GM18507 (cell line): ENCODE results near the gene FAR2.
"Not testable (repeated sequence)": the region's sequence is repeated elsewhere in the genome, so short reads cannot be mapped to it uniquely, and the experiment has no call there.

Experiments used
- DNase-seq: peaks from one replicate; pipeline ENCODE4 v3.0.0; 2011; ENCODE audit warnings: low read depth; ENCODE audit not compliant: insufficient read length; ENCODE audit errors: extremely low spot score
- FAIRE-seq: peaks from 2 replicates; lab custom pipeline; 2011; peaks lifted over from hg19 to GRCh38; lab: Jason Lieb, UNC

Gene FAR2

GRCh38 chr12:29150462-29150861, 1.4 kb downstream of the FAR2 start:
- DNase-seq (no peak), FAIRE-seq (no peak)

DNA sequence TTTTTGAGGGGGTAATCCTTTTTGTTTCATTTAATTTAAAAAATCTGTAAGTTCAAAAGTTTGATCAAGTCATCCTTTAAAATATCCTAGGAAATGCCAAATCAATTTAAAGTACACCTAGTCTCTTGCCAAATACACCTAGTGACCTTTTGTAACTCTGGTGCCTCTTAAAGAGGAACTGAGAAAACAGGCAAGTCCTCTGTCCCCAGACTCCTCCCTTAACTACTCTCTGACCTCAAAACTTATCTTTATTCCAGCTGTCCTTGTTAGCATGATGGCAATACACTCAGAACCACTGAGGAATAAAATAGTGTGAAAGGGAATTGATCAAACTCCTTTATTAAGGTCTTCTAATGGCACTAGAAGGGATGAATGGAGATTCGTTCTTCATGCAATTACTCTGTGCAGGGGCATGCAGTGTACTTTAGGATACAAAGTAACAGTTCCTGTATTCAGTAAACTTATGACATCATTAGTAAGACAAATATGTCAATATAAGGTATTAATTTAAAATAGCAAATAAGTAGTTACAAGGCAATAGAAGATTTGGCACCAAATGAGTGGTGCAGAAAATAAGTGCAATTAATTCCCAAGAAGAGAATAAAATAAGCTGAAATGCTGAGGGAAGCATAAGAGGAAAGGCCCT, 3.3 kb downstream of the FAR2 start:
- DNase-seq: no peak

DNA sequence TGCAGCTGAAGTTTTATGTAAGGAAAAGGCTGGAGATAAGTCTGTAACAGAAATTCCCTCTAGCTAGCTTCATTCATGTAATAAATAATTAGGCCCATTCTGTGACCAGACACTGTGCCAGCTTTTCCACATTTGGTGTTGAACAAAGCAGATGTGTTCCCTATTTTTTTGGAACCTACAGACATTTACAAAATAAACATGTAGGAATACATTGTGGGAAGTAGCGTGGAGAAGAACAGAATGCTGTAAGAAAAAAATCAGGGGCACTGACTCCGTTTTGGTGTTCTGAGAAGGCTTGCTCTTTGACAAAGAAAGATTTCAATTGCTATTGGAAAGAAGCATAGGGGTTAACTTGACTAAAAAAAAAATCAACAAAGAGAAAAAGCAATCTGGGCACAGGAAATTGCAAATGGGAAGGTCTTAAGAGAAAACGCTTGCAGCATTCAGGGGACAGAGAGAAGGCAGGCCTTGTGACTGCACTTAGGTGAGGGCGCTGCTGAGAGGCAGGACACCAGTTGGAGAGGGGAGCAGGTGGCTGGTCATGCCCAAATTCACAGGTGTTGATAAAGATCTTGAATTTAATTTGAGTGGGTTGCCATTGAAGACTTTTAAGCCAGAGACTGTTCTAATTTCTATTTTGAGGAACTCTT, 4.0 kb downstream of the FAR2 start:
- no peak for DNase-seq
- FAIRE-seq: no peak

More for the DNA sequence above, 3.3 kb downstream of the FAR2 start:
- peak; percentile 86 for FAIRE-seq

GRCh38 chr12:29155079-29155478, 6.0 kb downstream of the FAR2 start:
- no peak for DNase-seq
- no peak for FAIRE-seq

GRCh38 chr12:29157486-29157946, 8.4 kb downstream of the FAR2 start:
- FAIRE-seq: no peak

DNA sequence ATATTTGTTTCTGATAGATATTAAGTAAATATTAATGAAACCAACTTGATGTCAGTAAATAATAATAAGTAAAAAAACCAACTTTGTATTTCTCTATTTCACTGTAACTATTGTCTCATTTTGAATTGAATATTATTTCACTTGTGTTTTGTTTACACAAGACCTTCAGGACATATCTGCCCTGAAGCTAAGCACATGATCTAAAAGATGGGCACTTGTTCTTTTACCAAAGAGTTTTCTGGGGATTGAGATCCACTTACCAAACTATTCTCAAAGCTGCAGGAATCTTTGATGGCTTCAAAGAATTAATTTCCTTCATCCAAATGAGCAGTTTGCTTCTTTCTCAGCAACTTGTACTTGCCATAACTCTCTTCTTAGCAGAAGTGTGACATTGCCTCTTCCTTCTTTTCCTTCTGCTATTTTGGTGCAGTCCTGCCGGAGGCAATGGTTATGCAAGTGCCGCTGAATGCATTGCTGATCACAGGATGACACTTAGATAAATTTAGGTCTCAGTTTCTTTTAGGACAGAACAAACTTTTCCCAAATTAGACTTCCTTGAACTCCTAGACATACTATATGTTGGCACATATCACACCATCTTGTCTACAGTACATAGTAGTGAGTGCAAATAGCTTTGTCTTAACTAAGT, 9.2 kb downstream of the FAR2 start:
- no peak for FAIRE-seq
- no peak for DNase-seq

More at GRCh38 chr12:29157486-29157946, 8.4 kb downstream of the FAR2 start:
- DNase-seq: no peak

GRCh38 chr12:29159661-29160060, 10.6 kb downstream of the FAR2 start:
- FAIRE-seq (no peak), DNase-seq (no peak)

DNA sequence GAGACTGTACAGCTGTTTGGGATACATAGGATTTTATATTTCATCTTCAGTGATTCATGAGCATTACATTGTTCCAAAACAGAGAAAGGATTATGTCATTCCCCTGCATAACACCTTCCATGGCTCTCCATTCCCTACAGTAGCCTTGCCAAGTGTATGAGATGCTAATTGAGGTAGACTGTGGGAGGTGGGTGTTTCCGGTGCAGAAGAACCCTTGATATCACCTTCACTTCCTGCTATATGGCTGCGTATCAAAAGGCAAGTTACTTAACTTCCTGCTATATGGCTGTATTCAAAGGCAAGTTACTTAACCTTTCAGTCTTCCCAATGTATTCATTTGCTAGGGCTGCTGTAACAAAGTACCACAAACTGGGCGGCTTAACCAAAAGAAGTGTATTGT, 11.2 kb downstream of the FAR2 start:
- no peak for FAIRE-seq
- no peak for DNase-seq

GRCh38 chr12:29163146-29163545, 14.1 kb downstream of the FAR2 start:
- FAIRE-seq (no peak), DNase-seq (no peak)

GRCh38 chr12:29164477-29165393, 15.7 kb downstream of the FAR2 start:
- FAIRE-seq (peak; percentile 82), DNase-seq (peak; percentile 43)

DNA sequence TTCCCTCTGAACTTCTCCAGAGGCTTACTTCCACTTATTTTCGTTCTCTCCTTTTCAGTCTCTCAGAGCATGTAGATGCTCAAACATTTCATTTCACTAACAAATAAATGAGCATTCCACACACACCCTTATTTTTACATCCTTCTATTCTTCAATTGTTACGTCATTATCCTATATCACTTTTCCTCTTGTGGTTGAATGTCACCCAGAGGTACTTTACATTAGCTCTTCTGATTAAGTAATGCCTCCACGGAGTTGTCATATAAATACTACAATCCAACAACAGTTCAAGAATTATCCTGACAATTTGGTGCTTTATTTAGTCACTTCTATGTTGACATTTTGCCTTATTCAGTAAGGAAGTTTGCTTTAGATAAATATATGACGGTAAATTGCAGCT, 18.4 kb downstream of the FAR2 start:
- FAIRE-seq (no peak), DNase-seq (no peak)

DNA sequence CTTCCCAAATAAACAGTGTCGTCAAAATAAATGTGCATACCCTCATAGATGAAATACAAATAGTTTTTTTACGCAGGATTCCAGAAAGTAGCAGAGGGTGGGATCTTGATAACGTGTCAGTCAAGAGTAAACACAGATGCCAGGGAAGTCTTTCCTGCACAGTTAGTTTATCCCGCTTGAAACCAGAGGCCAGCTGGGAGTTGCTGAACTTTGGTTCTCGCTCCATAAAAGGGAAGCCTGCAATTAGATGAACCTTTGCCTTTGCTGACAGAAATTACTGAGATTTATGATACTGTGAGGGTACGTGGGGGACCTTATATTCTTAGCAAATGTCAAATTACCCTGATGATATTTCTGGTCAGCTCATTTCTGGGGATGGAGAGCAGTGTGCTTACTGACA, 18.9 kb downstream of the FAR2 start:
- FAIRE-seq (no peak), DNase-seq (no peak)

GRCh38 chr12:29169978-29170377, 20.9 kb downstream of the FAR2 start:
- FAIRE-seq, DNase-seq: not testable (repeated sequence)

DNA sequence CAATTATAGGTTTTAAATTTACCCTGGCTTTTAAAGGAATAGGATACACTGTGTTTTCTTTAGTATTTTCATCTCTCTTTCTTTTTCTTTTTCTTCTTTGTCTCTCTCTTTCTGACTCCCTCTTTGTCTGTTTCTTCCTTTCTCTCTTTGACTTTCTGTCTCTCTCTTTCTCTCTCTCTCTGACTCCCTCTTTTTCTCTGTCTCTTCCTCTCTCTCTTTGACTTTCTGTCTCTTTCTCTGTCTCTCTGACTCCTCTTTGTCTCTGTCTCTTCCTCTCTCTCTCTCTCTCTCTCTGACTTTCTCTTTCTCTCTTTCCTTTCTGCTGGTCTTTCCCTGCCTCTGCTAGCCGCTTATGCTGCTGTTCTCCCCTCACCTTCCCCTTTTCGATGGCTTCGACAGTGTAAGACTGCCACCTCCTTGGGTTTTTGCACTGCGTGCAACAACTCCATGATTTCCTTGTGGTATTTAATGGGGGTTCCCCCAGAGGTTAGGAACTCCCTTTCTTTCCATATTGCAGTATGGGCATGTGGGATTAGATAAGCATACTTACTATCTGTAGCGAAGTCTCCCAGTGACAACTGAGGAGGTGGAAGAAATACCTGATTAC, 21.5 kb downstream of the FAR2 start:
- not testable (repeated sequence) for FAIRE-seq, DNase-seq

DNA sequence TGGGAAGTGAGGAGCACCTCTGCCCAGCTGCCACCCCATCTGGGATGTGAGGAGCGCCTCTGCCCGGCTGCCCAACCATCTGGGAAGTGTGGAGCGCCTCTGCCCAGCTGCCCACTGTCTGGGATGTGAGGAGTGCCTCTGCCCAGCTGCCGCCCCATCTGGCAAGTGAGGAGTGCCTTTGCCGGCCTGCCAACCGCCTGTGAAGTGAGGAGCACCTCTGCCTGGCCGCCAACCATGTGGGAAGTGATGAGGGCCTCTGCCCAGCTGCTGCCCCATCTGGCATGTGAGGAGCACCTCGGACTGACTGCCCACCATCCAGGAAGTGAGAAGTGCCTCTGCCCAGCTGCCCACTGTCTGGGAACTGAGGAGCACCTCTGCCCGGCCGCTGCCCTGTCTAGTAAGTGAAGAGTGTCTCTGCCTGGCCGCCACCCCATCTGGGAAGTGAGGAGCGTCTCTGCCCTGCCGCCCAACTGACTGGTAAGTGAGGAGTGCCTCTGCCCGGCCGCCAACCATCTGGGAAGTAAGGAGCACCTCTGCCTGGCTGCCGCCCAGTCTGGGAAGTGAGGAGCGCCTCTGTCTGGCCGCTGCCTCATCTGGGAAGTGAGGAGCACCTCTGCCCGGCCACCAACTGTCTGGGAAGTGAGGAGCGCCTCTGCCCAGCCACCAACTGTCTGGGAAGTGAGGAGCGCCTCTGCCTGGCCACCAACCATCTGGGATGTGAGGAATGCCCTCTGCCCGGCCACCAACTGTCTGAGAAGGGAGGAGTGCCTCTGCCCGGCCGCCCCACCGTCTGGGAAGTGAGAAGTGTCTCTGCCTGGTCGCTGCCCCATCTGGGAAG, 22.6 kb downstream of the FAR2 start:
- DNase-seq (no peak), FAIRE-seq (no peak)

- DNase-seq: no peak
- FAIRE-seq: no peak
Observed at GRCh38 chr12:29176941-29177340, 27.9 kb downstream of the FAR2 start.

DNA sequence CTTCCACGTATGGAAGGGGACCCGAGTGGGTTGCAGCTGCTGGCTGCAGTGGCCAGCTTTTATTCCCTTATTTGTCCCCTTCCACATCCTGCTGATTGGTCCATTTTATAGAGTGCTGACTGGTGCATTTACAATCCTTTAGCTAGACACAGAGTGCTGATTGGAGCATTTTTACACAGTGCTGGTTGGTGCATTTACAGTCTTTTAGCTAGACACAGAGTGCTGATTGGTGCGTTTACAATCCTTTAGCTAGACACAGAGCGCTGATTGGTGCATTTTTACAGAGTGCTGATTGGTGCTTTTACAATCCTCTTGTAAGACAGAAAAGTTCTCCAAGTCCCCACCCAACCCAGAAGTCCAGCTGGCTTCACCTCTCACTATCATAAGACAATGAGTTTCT, 33.2 kb downstream of the FAR2 start:
- FAIRE-seq, DNase-seq: not testable (repeated sequence)

- FAIRE-seq: no peak
Observed at GRCh38 chr12:29187756-29188155, 38.7 kb downstream of the FAR2 start.

More at GRCh38 chr12:29187756-29188155, 38.7 kb downstream of the FAR2 start:
- no peak for DNase-seq
